Spleen (tissue), 11 donors: ENCODE measurements around the gene COL23A1. TPM values are rescaled to one million over a fixed set of nuclear protein-coding genes. Genes with fewer than 3 reads are reported as not detected.

Experiments
- DNase-seq: peaks from one replicate; pipeline ENCODE4 v3.0.0-alpha.2; 2020
- H3K27ac ChIP-seq, 8 donors: fragments of 200-600 bp; sonication (generic) in 7 of 8; 1 replicate in 4 of 8; 2 replicates in 4 of 8; pipeline versions ENCODE4 v1.5.0 to v1.8.0; 2016 to 2021; ENCODE audit warnings: inconsistent platforms in 4 of 8, mild to moderate bottlenecking in 4 of 8, moderate library complexity in 1 of 8
- H3K27me3 ChIP-seq, 7 donors: fragments of 200-600 bp; sonication (generic) in 6 of 7; replicated peaks in 1 of 7; 1 replicate in 4 of 7; 2 replicates in 3 of 7; pipeline versions ENCODE4 v1.5.0 to v1.8.0; 2016 to 2021; ENCODE audit warnings: inconsistent platforms in 3 of 7, mild to moderate bottlenecking in 1 of 7
- H3K36me3 ChIP-seq, 6 donors: fragments of 200-600 bp; sonication (generic) in 5 of 6; 1 replicate in 4 of 6; 2 replicates in 2 of 6; pipeline versions ENCODE4 v1.5.0 to v1.8.0; 2016 to 2021; ENCODE audit warnings: inconsistent platforms in 2 of 6
- H3K4me1 ChIP-seq, 6 donors: fragments of 200-600 bp; sonication (generic) in 5 of 6; 1 replicate in 3 of 6; 2 replicates in 3 of 6; pipeline versions ENCODE4 v1.5.0 to v1.8.0; 2016 to 2021; ENCODE audit warnings: inconsistent platforms in 3 of 6
- H3K4me3 ChIP-seq, 8 donors: fragments of 200-600 bp; sonication (generic) in 7 of 8; 1 replicate in 4 of 8; 2 replicates in 4 of 8; pipeline versions ENCODE4 v1.5.0 to v1.8.0; 2016 to 2021; ENCODE audit warnings: inconsistent platforms in 4 of 8, mild to moderate bottlenecking in 4 of 8, moderate library complexity in 2 of 8
- H3K9me3 ChIP-seq, 8 donors: fragments of 200-600 bp; sonication (generic) in 7 of 8; 1 replicate in 4 of 8; 2 replicates in 4 of 8; pipeline versions ENCODE4 v1.5.0 to v1.8.0; 2016 to 2021; ENCODE audit warnings: inconsistent platforms in 4 of 8
- CTCF ChIP-seq, 11 experiments: fragments of 200-600 bp in 7 of 11; fragments of 450-650 bp in 4 of 11; sonication (generic) in 4 of 11; IDR thresholded peaks in 8 of 11; conservative IDR thresholded peaks in 3 of 11; 1 replicate in 7 of 11; 2 replicates in 4 of 11; pipeline versions ENCODE4 v1.4.0 to v1.8.0; 2016 to 2021; ENCODE audit warnings: antibody characterized with exemption in 11 of 11, inconsistent platforms in 4 of 11, mild to moderate bottlenecking in 1 of 11
- POLR2A ChIP-seq, 3 donors: fragments of 450-650 bp; IDR thresholded peaks; one replicate each; pipeline ENCODE4 v1.5.1; 2017; ENCODE audit warnings: antibody characterized with exemption in 3 of 3, mild to moderate bottlenecking in 1 of 3
- POLR2AphosphoS5 ChIP-seq, 3 donors: sonication (generic); formaldehyde crosslinking; IDR thresholded peaks; one replicate each; pipeline ENCODE4 v1.5.1; 2017; ENCODE audit warnings: antibody characterized with exemption in 3 of 3
- WGBS, 5 donors: extraction: QIAGEN DNeasy Blood & Tissue Kit in 3 of 5; methylation state at CpG; one replicate each; pipeline versions ENCODE4 v1.1.5 to v1.1.7; 2013 to 2018; 5-methylcytosine and 5-hydroxymethylcytosine counted together
- intact Hi-C: fragments of 100-400 bp; cut with DNase I; formaldehyde crosslinking; loops from one replicate; pipeline ENCODE4 v1.15.0; 2023; ENCODE audit warnings: low total_unique reads
- polyA plus RNA-seq, 3 donors: library from polyadenylated mRNA; stranded (reverse); fragments of 200-250 nt; gene quantifications; one replicate each; pipeline ENCODE4 v1.2.1, GENCODE V29; 2013
- total RNA-seq, 7 donors: library from RNA; depleted of rRNA in 3 of 7; stranded (reverse); fragments of >200 nt in 3 of 7; fragmentation: NEBNext Ultra II Directional in 4 of 7; extraction: Animal tissue kit (Norgen Biotek cat#: 25700) in 4 of 7; gene quantifications; one replicate each; pipeline versions ENCODE4 v1.1.0 to v1.2.1, GENCODE V29; 2016 to 2021
- donor health status: healthy with polysubstance abuse.
- donor health status: DM: no; HTN: no; CAD: no; lungs with moderate emphysema.
- donor health status: DM: no; HTN: no; CAD: no.
- donor health status: Bipolar disorder and iron deficiency.
- donor health status: healthy.
- donor health status: DM: no; HTN: no; CAD: no.
- donor health status: DM: yes; HTN: yes; CAD: no.

Gene COL23A1
- total and polyA plus RNA-seq, 10 donors: 0.63 to 3.8 (median 1.9) TPM

- TF ChIP-seq POLR2AphosphoS5 (IDR thresholded peaks at IDR 0.05) (no peak), CTCF (IDR thresholded peaks at IDR 0.05 in 8 of 11, conservative IDR thresholded peaks at IDR 0.05 in 3 of 11) (no peak), POLR2A (IDR thresholded peaks at IDR 0.05) (no peak)
- WGBS, 5 donors: 52 to 57% (median 56%) methylated on average over 12 of the region's 12 CpGs
- H3K4me3 ChIP-seq: no peak overlapping the region
- intact Hi-C loops: no loop called here
- no peak for DNase-seq
- no peaks in the 10 kb centered on the region for H3K4me1 ChIP-seq
- peaks cover 0 to 24% (median 0%) of the 10 kb centered on the region in 7 donors for H3K27me3 ChIP-seq
- no peak overlapping the region for H3K27ac ChIP-seq
- no peaks in the 10 kb centered on the region for H3K36me3 ChIP-seq
- peaks cover 0 to 8% (median 0%) of the 10 kb centered on the region in 8 donors for H3K9me3 ChIP-seq
Observed at GRCh38 chr5:178564811-178565550, 25.2 kb downstream of the COL23A1 start.

GRCh38 chr5:178564397-178564796 lies 25.8 kb downstream of the COL23A1 start:
- intact Hi-C loops: no loop called here
- DNase-seq: no peak

GRCh38 chr5:178563621-178564020 lies 26.6 kb downstream of the COL23A1 start:
- H3K36me3 ChIP-seq: no peaks in the 10 kb centered on the region
- no peaks in the 10 kb centered on the region for H3K4me1 ChIP-seq
- intact Hi-C loops: no loop called here
- H3K27ac ChIP-seq: no peak overlapping the region
- WGBS, 5 donors: 81 to 93% (median 86%) methylated on average over 8 of the region's 8 CpGs
- DNase-seq: no peak
- H3K27me3 ChIP-seq: peaks cover 0 to 24% (median 0%) of the 10 kb centered on the region in 7 donors
- H3K9me3 ChIP-seq: peaks cover 0 to 8% (median 0%) of the 10 kb centered on the region in 8 donors
- no peak for TF ChIP-seq POLR2AphosphoS5 (IDR thresholded peaks at IDR 0.05)
- TF ChIP-seq POLR2A (IDR thresholded peaks at IDR 0.05): no peak
- TF ChIP-seq CTCF (IDR thresholded peaks at IDR 0.05 in 8 of 11, conservative IDR thresholded peaks at IDR 0.05 in 3 of 11): no peak
- H3K4me3 ChIP-seq: no peak overlapping the region

More at GRCh38 chr5:178564397-178564796, 25.8 kb downstream of the COL23A1 start:
- TF ChIP-seq POLR2A (IDR thresholded peaks at IDR 0.05) (no peak), POLR2AphosphoS5 (IDR thresholded peaks at IDR 0.05) (no peak), CTCF (IDR thresholded peaks at IDR 0.05 in 8 of 11, conservative IDR thresholded peaks at IDR 0.05 in 3 of 11) (no peak)
- Histone ChIP-seq H3K36me3 (no peaks in the 10 kb centered on the region), H3K27me3 (peaks cover 0 to 24% (median 0%) of the 10 kb centered on the region in 7 donors), H3K4me3 (no peak overlapping the region), H3K9me3 (peaks cover 0 to 8% (median 0%) of the 10 kb centered on the region in 8 donors), H3K27ac (no peak overlapping the region), H3K4me1 (no peaks in the 10 kb centered on the region)
- 3 to 10% (median 9%) methylated on average over 4 of the region's 4 CpGs for WGBS, 5 donors

- no peak overlapping the region for H3K4me3 ChIP-seq
- intact Hi-C loops: no loop called here
- H3K36me3 ChIP-seq: no peaks in the 10 kb centered on the region
- peaks cover 0 to 27% (median 0%) of the 10 kb centered on the region in 7 donors for H3K27me3 ChIP-seq
- no peaks in the 10 kb centered on the region for H3K4me1 ChIP-seq
- peaks cover 0 to 8% (median 0%) of the 10 kb centered on the region in 8 donors for H3K9me3 ChIP-seq
- no peak for DNase-seq
- no peak overlapping the region for H3K27ac ChIP-seq
- no peak for TF ChIP-seq CTCF (IDR thresholded peaks at IDR 0.05 in 8 of 11, conservative IDR thresholded peaks at IDR 0.05 in 3 of 11)
- TF ChIP-seq POLR2A (IDR thresholded peaks at IDR 0.05): no peak
- TF ChIP-seq POLR2AphosphoS5 (IDR thresholded peaks at IDR 0.05): no peak
- 46 to 65% (median 57%) methylated on average over 23 of the region's 23 CpGs for WGBS, 5 donors
Observed at GRCh38 chr5:178561746-178562264, 28.4 kb downstream of the COL23A1 start.
